Measurements from ENCODE around the gene FAM210B. TPM values are rescaled to one million over a fixed set of nuclear protein-coding genes. Genes with fewer than 3 reads are reported as not detected.
A peak's percentile ranks its signal among the peaks of the same experiment; 100 is the strongest.

FAM210B gene
- total and polyA plus RNA-seq, 2 donors (not counting 1 experiment from before 2014, with no cell fraction given), result 90.6 to 120 TPM

DNA sequence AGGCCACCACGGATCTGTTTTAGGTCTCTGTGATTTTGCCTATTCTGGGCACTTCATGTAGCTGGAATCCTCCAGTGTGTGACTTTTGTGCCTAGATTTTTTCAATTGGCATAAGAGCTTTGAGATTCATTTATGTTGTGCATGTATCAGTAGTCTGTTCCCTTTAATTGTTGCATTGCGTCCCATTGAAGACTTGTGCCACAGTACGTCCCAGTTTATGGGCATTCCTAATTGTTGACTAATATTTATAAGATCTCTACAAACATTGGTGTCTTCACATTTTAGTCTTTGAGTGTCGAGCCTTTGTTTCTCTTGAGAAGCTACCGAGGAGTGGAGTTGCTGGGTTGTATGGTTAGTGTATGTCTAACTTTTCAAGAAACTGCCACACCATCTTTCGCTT is 704 bp upstream of the FAM210B start:
- Histone ChIP-seq H4K20me1 (ENCODE audit: control insufficient read depth, extremely low read depth, insufficient read depth, low read length) (no peaks in the 10 kb centered on the region), H3K79me2 (ENCODE audit: control insufficient read depth, insufficient read depth, low read length) (peaks cover 13% of the 10 kb centered on the region), H3K36me3 (ENCODE audit: control insufficient read depth, insufficient read depth, low read length) (no peaks in the 10 kb centered on the region), H3K27ac (ENCODE audit: insufficient read depth, low read length) (no peak overlapping the region), H3K4me2 (ENCODE audit: extremely low read depth, insufficient read depth, low read length) (peak overlapping the region; percentile 21), H3K9ac (ENCODE audit: insufficient read depth, low read length) (no peak overlapping the region), H2AFZ (ENCODE audit: low read length) (peak overlapping the region; percentile 33), H3K27me3 (ENCODE audit: control insufficient read depth, insufficient read depth, low read length) (no peaks in the 10 kb centered on the region), H3K4me3 (replicated peaks in 1 of 4; ENCODE audit: control extremely low read depth in 1 of 4, insufficient read depth in 1 of 4, low read depth in 3 of 4, low read length in 4 of 4) (peak overlapping the region in 2 of 4 experiments; percentile 17 to 49), H3K4me1 (ENCODE audit: control insufficient read depth, extremely low read depth, insufficient read depth, low read length) (peaks cover 5% of the 10 kb centered on the region), H3K9me3 (ENCODE audit: control insufficient read depth, insufficient read depth, low read depth, low read length) (no peaks in the 10 kb centered on the region)
- no peak for TF ChIP-seq EZH2 (IDR thresholded peaks at IDR 0.05; ENCODE audit: low read length, missing control alignments)
- DNase-seq (ENCODE audit: low read depth in 2 of 2), result no peak

DNA sequence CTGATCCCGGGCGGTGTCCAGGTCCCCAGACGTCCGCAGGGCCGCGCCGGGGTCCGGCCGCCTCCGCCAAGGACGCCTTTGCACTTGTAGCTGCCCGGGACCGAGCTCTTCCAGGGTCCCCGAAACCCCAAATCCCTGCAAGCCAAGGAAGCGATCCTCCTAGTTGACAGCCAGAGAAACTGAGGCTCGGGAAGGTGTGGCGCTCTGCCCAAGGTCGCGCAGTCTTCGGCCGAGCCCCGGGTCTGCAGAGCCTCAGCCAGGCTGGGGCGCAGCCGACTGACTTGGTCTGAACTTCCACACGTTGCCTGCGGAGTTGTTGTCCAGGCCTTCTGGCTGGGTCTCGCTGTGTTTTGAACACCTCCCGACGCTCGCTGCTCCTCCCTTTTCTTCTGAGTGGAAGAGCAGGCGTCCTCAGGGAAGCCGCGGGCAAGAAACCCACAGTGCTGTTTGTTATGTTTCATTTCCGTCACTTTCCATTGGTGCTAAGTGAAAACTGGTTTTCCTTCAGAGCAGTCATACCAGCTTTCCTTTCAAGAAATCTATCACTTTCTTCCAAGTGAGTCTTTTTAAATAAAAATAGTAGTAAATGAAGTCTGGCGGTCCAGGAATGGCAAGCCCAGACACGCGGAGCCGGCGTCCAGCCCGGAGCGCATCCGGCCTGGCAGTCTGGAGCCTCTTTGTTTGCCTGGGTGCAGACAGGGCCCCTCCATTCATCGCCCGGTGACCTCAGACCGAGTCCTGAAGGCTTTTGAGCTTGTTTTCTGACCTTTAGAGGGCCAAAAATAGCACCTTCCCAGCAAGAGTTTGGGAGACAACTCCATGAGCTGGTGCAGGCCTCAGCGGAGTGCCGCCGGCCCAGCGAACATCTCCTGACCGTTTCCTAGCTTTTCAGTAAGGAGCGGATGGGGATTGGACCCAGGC is 698 bp downstream of the FAM210B start:
- Histone ChIP-seq H3K36me3 (ENCODE audit: control insufficient read depth, insufficient read depth, low read length) (no peaks in the 10 kb centered on the region), H2AFZ (ENCODE audit: low read length) (peak overlapping the region; percentile 0), H3K4me2 (ENCODE audit: extremely low read depth, insufficient read depth, low read length) (peak overlapping the region; percentile 95), H3K27me3 (ENCODE audit: control insufficient read depth, insufficient read depth, low read length) (no peaks in the 10 kb centered on the region), H3K9ac (ENCODE audit: insufficient read depth, low read length) (peak overlapping the region; percentile 33), H4K20me1 (ENCODE audit: control insufficient read depth, extremely low read depth, insufficient read depth, low read length) (no peaks in the 10 kb centered on the region), H3K27ac (ENCODE audit: insufficient read depth, low read length) (peak overlapping the region; percentile 73), H3K4me1 (ENCODE audit: control insufficient read depth, extremely low read depth, insufficient read depth, low read length) (peaks cover 7% of the 10 kb centered on the region), H3K9me3 (ENCODE audit: control insufficient read depth, insufficient read depth, low read depth, low read length) (no peaks in the 10 kb centered on the region), H3K4me3 (replicated peaks in 1 of 4; ENCODE audit: control extremely low read depth in 1 of 4, insufficient read depth in 1 of 4, low read depth in 3 of 4, low read length in 4 of 4) (peak overlapping the region; percentile 25 to 95 (median 67)), H3K79me2 (ENCODE audit: control insufficient read depth, insufficient read depth, low read length) (peaks cover 13% of the 10 kb centered on the region)
- peak; percentile 73 to 81 for DNase-seq (ENCODE audit: low read depth in 2 of 2)
- TF ChIP-seq EZH2 (IDR thresholded peaks at IDR 0.05; ENCODE audit: low read length, missing control alignments), result no peak
- TF ChIP-seq, protein P1, sequence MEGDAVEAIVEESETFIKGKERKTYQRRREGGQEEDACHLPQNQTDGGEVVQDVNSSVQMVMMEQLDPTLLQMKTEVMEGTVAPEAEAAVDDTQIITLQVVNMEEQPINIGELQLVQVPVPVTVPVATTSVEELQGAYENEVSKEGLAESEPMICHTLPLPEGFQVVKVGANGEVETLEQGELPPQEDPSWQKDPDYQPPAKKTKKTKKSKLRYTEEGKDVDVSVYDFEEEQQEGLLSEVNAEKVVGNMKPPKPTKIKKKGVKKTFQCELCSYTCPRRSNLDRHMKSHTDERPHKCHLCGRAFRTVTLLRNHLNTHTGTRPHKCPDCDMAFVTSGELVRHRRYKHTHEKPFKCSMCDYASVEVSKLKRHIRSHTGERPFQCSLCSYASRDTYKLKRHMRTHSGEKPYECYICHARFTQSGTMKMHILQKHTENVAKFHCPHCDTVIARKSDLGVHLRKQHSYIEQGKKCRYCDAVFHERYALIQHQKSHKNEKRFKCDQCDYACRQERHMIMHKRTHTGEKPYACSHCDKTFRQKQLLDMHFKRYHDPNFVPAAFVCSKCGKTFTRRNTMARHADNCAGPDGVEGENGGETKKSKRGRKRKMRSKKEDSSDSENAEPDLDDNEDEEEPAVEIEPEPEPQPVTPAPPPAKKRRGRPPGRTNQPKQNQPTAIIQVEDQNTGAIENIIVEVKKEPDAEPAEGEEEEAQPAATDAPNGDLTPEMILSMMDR (conservative IDR thresholded peaks at IDR 0.05 in 1 of 2, IDR thresholded peaks at IDR 0.05 in 1 of 2; ENCODE audit: low read depth in 1 of 2, low read length in 2 of 2), result no peak

DNA sequence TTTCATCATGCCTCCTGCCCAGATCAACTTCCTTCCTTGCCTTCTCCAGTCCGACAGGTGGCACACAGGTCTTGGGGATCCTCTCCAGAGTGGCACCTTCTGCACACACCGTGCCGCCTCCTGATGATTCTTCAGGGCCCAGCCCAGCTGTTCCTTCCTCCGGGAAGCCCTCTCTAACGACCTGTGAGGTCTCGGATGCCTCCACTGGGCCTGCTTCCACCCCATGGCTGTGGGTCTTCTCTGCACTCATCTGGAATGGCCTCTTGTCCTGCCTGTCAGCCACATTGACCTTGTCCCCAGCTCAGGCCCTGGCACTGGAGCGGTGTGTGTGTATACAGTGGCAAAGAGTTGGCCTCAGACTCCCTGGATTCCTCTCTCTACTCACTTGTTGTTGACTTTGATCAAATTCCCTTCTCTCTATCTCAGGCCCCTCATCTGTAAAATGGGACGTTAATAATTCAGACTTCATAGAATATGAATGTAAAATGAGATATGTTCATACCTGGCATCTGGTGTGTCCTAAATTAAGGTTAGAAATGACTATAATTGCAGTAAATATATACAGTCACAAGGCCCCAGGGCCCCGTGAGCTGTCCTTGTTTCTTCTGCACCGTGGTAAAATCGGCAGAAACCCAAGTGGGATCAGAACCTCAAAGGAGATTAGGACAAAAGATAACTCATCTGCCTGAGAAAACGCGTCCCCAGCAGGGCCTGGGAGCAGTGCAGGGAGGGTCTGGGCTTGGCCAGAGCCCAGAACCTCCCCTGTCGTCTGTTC is 1.5 kb downstream of the FAM210B start:
- TF ChIP-seq, protein P1 (conservative IDR thresholded peaks at IDR 0.05 in 1 of 2, IDR thresholded peaks at IDR 0.05 in 1 of 2; ENCODE audit: low read depth in 1 of 2, low read length in 2 of 2), result no peak
- TF ChIP-seq EZH2 (IDR thresholded peaks at IDR 0.05; ENCODE audit: low read length, missing control alignments), result no peak
- Histone ChIP-seq H3K36me3 (ENCODE audit: control insufficient read depth, insufficient read depth, low read length) (no peaks in the 10 kb centered on the region), H3K4me1 (ENCODE audit: control insufficient read depth, extremely low read depth, insufficient read depth, low read length) (peaks cover 7% of the 10 kb centered on the region), H3K79me2 (ENCODE audit: control insufficient read depth, insufficient read depth, low read length) (peaks cover 13% of the 10 kb centered on the region), H4K20me1 (ENCODE audit: control insufficient read depth, extremely low read depth, insufficient read depth, low read length) (no peaks in the 10 kb centered on the region), H3K27me3 (ENCODE audit: control insufficient read depth, insufficient read depth, low read length) (no peaks in the 10 kb centered on the region), H3K4me2 (ENCODE audit: extremely low read depth, insufficient read depth, low read length) (peak overlapping the region; percentile 95), H3K9ac (ENCODE audit: insufficient read depth, low read length) (peak overlapping the region; percentile 33), H3K4me3 (replicated peaks in 1 of 4; ENCODE audit: control extremely low read depth in 1 of 4, insufficient read depth in 1 of 4, low read depth in 3 of 4, low read length in 4 of 4) (peak overlapping the region; percentile 25 to 95 (median 67)), H3K9me3 (ENCODE audit: control insufficient read depth, insufficient read depth, low read depth, low read length) (no peaks in the 10 kb centered on the region), H3K27ac (ENCODE audit: insufficient read depth, low read length) (peak overlapping the region; percentile 73), H2AFZ (ENCODE audit: low read length) (peak overlapping the region; percentile 0)
- DNase-seq (ENCODE audit: low read depth in 2 of 2), result no peak
